SK-N-SH (cell line): ENCODE measurements around the gene BRD2. TPM values are rescaled to one million over a fixed set of nuclear protein-coding genes. Genes with fewer than 3 reads are reported as not detected.

Experiments
- CTCF ChIA-PET: fragments of 300-600, 350-600 bp; formaldehyde crosslinking; extraction: SDS; loops from one replicate; lab custom pipeline; 2021; lab: Yijun Ruan, JAX
- POLR2A ChIA-PET: fragments of 350-600 bp; sonication (Branson Sonifier 250); formaldehyde crosslinking; extraction: SDS; loops from one replicate; lab custom pipeline; 2020; ENCODE audit warnings: antibody characterized with exemption, inconsistent platforms; lab: Yijun Ruan, JAX
- DNase-seq: peaks from one replicate; pipeline ENCODE4 v3.0.0; 2012
- H2AFZ ChIP-seq: fragments of 200-600 bp; sonication (generic); 2 replicates; pipeline ENCODE4 v1.8.1; 2016; ENCODE audit warnings: antibody characterized with exemption, mild to moderate bottlenecking, low read depth
- H3F3A ChIP-seq: fragments of 200-600 bp; sonication (generic); replicated peaks from 2 replicates; pipeline ENCODE3; 2016; ENCODE audit warnings: antibody characterized with exemption, mild to moderate bottlenecking; ENCODE audit not compliant: insufficient read depth
- H3K27ac ChIP-seq, 2 experiments: fragments of 200-500 bp in 1 of 2; fragments of 200-600 bp in 1 of 2; sonication (Bioruptor generic) in 1 of 2; sonication (generic), shearing (Covaris generic) in 1 of 2; 2 replicates each; pipeline versions ENCODE4 v1.5.1 to v1.6.1; 2014 to 2016; ENCODE audit warnings: low read depth in 2 of 2, inconsistent platforms in 1 of 2, low read length in 1 of 2, mild to moderate bottlenecking in 1 of 2, mixed read lengths in 1 of 2
- H3K27me3 ChIP-seq: fragments of 200-600 bp; sonication (generic), shearing (Covaris generic); 2 replicates; pipeline ENCODE4 v1.6.1; 2016; ENCODE audit warnings: mixed run types; ENCODE audit not compliant: insufficient read depth
- H3K36me3 ChIP-seq, 2 experiments: fragments of 200-500 bp in 1 of 2; fragments of 200-600 bp in 1 of 2; sonication (Bioruptor generic) in 1 of 2; sonication (generic) in 1 of 2; replicated peaks in 1 of 2; 2 replicates each; pipeline versions ENCODE3 to v1.5.1; 2014 to 2016; ENCODE audit warnings: low read length in 1 of 2, mild to moderate bottlenecking in 1 of 2; ENCODE audit not compliant: insufficient read depth in 2 of 2, control insufficient read depth in 1 of 2
- H3K4me1 ChIP-seq, 2 experiments: fragments of 200-500 bp in 1 of 2; fragments of 200-600 bp in 1 of 2; sonication (Bioruptor generic) in 1 of 2; sonication (generic), shearing (Covaris generic) in 1 of 2; 2 replicates each; pipeline versions ENCODE4 v1.5.1 to v1.6.1; 2014 to 2016; ENCODE audit warnings: low read depth in 1 of 2, low read length in 1 of 2, mixed run types in 1 of 2; ENCODE audit not compliant: insufficient read depth in 2 of 2, control insufficient read depth in 1 of 2
- H3K4me2 ChIP-seq: fragments of 200-600 bp; sonication (generic), shearing (Covaris generic); 2 replicates; pipeline ENCODE4 v1.6.1; 2017; ENCODE audit warnings: mixed run types
- H3K4me3 ChIP-seq, 2 experiments: fragments of 200-500 bp in 1 of 2; fragments of 200-600 bp in 1 of 2; sonication (Bioruptor generic) in 1 of 2; sonication (generic), shearing (Covaris generic) in 1 of 2; 2 replicates each; pipeline versions ENCODE4 v1.5.1 to v1.8.1; 2014 to 2016; ENCODE audit warnings: low read depth in 2 of 2, inconsistent platforms in 1 of 2, low read length in 1 of 2, mild to moderate bottlenecking in 1 of 2, mixed read lengths in 1 of 2, moderate library complexity in 1 of 2
- H3K79me2 ChIP-seq: fragments of 200-600 bp; sonication (generic); 2 replicates; pipeline ENCODE4 v1.8.1; 2017; ENCODE audit warnings: mild to moderate bottlenecking; ENCODE audit not compliant: insufficient read depth
- H3K9ac ChIP-seq: fragments of 200-600 bp; sonication (generic); 2 replicates; pipeline ENCODE4 v1.6.1; 2017; ENCODE audit warnings: mixed run types
- H3K9me2 ChIP-seq: fragments of 200-600 bp; sonication (generic); 2 replicates; pipeline ENCODE4 v1.6.1; 2017; ENCODE audit warnings: mixed run types
- H3K9me3 ChIP-seq: fragments of 200-600 bp; sonication (generic); 2 replicates; pipeline ENCODE4 v1.6.1; 2017; ENCODE audit warnings: mixed run types, mild to moderate bottlenecking, moderate library complexity
- H4K20me1 ChIP-seq: fragments of 200-600 bp; sonication (generic); 2 replicates; pipeline ENCODE4 v1.6.1; 2017; ENCODE audit warnings: mild to moderate bottlenecking, mixed run types; ENCODE audit not compliant: insufficient read depth
- CTCF ChIP-seq: fragments of 200-600 bp; sonication (generic); IDR thresholded peaks from 2 replicates; pipeline ENCODE4 v1.6.1; 2017; ENCODE audit warnings: antibody characterized with exemption, mild to moderate bottlenecking, moderate library complexity
- ELF1 ChIP-seq: IDR thresholded peaks from 2 replicates; pipeline ENCODE4 v1.4.0; 2012
- EP300 ChIP-seq, 2 experiments: IDR thresholded peaks; 2 replicates each; pipeline versions ENCODE4 v1.4.0 to v1.6.1; 2012; ENCODE audit warnings: borderline replicate concordance in 1 of 2, low read depth in 1 of 2, low read length in 1 of 2
- EZH2phosphoT487 ChIP-seq: fragments of 200-600 bp; sonication (generic); IDR thresholded peaks from 2 replicates; pipeline ENCODE4 v1.6.1; 2017; ENCODE audit warnings: low read depth, mixed run types, mild to moderate bottlenecking, antibody characterized with exemption, moderate library complexity, borderline replicate concordance
- GABPA ChIP-seq: IDR thresholded peaks from 2 replicates; pipeline ENCODE4 v1.4.0; 2012; ENCODE audit warnings: low read depth, mild to moderate bottlenecking
- GATA2 ChIP-seq: sonication (generic); formaldehyde crosslinking; IDR thresholded peaks from 2 replicates; pipeline ENCODE4 v1.5.0; 2020; ENCODE audit warnings: mild to moderate bottlenecking, missing genetic modification reagents
- JUND ChIP-seq: IDR thresholded peaks from 2 replicates; pipeline ENCODE4 v1.4.0; 2012
- NRF1 ChIP-seq: IDR thresholded peaks from 2 replicates; pipeline ENCODE4 v1.6.1; 2012; ENCODE audit warnings: low read depth, mild to moderate bottlenecking, low read length
- RCOR1 ChIP-seq: fragments of 150-350 bp; IDR thresholded peaks from 2 replicates; pipeline ENCODE4 v1.6.1; 2017; ENCODE audit warnings: antibody characterized with exemption, low read length
- RXRA ChIP-seq: IDR thresholded peaks from 2 replicates; pipeline ENCODE4 v1.4.0; 2012; ENCODE audit warnings: low read depth, mild to moderate bottlenecking, borderline replicate concordance
- SIN3A ChIP-seq: IDR thresholded peaks from 2 replicates; pipeline ENCODE4 v1.6.1; 2012; ENCODE audit warnings: low read depth, mild to moderate bottlenecking, low read length, moderate library complexity, borderline replicate concordance
- SMC3 ChIP-seq: IDR thresholded peaks from 2 replicates; pipeline ENCODE4 v1.6.1; 2012; ENCODE audit warnings: low read depth, low read length, improper control_type of control experiment
- TCF12 ChIP-seq: IDR thresholded peaks from 2 replicates; pipeline ENCODE4 v1.4.0; 2012
- YY1 ChIP-seq: IDR thresholded peaks from 2 replicates; pipeline ENCODE4 v1.4.0; 2012; ENCODE audit warnings: low read depth, mild to moderate bottlenecking
- WGBS: methylation state at CpG from one replicate; pipeline ENCODE4 v1.1.6; 2017; ENCODE audit warnings: low lambda C conversion rate; 5-methylcytosine and 5-hydroxymethylcytosine counted together
- polyA plus RNA-seq, 3 experiments: library from polyadenylated mRNA; depleted of rRNA; stranded (reverse); fragments of >200 nt; gene quantifications; 2 replicates each; pipeline ENCODE4 v1.2.3, GENCODE V29; 2012
- TF ChIP-seq, protein P1 (sequence below): fragments of 150-350 bp; IDR thresholded peaks from 2 replicates; pipeline ENCODE4 v1.6.1; 2017; ENCODE audit warnings: antibody characterized with exemption, low read length, low read depth, borderline replicate concordance
- TF ChIP-seq, protein P2 (sequence below): IDR thresholded peaks from 2 replicates; pipeline ENCODE4 v1.4.0; 2012; ENCODE audit warnings: low read depth

BRD2 gene
- polyA plus RNA-seq, 1 of the 3 experiments (the other 2 are of a cell fraction) = 104 TPM

- H3F3A ChIP-seq = no peaks in the 10 kb centered on the region
- POLR2A ChIA-PET = no interaction called here
- no peaks in the 10 kb centered on the region for H3K79me2 ChIP-seq
- CTCF ChIA-PET = interaction anchor here (0.8 to 6.3 kb wide), 7 partner anchors 10 to 235 kb away, joined by 3 to 65 read pairs (median 6); no protein-coding TSS in a partner anchor
- no peaks in the 10 kb centered on the region for H4K20me1 ChIP-seq
- no peaks in the 10 kb centered on the region for H3K36me3 ChIP-seq
- no peak overlapping the region for H3K4me3 ChIP-seq
- 5% methylated on average over 3 of the region's 4 CpGs for WGBS
- H3K9ac ChIP-seq = no peak overlapping the region
- peaks cover 64% of the 10 kb centered on the region for H3K27me3 ChIP-seq
- no peaks in the 10 kb centered on the region for H3K9me3 ChIP-seq
- H3K27ac ChIP-seq = no peak overlapping the region
- no peak for TF ChIP-seq EP300 (IDR thresholded peaks at IDR 0.05; ENCODE audit: borderline replicate concordance in 1 of 2, low read depth in 1 of 2, low read length in 1 of 2)
- no peak for TF ChIP-seq SIN3A
- TF ChIP-seq SMC3 = no peak
- no peak for TF ChIP-seq RXRA
- no peak for TF ChIP-seq CTCF
- TF ChIP-seq, protein P1, sequence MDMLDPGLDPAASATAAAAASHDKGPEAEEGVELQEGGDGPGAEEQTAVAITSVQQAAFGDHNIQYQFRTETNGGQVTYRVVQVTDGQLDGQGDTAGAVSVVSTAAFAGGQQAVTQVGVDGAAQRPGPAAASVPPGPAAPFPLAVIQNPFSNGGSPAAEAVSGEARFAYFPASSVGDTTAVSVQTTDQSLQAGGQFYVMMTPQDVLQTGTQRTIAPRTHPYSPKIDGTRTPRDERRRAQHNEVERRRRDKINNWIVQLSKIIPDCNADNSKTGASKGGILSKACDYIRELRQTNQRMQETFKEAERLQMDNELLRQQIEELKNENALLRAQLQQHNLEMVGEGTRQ = no peak
- TF ChIP-seq EZH2phosphoT487 = no peak
- TF ChIP-seq, protein P2, sequence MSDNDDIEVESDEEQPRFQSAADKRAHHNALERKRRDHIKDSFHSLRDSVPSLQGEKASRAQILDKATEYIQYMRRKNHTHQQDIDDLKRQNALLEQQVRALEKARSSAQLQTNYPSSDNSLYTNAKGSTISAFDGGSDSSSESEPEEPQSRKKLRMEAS = no peak
- no peak for TF ChIP-seq RCOR1
- no peak for TF ChIP-seq NRF1
- no peak for TF ChIP-seq TCF12
- no peak for TF ChIP-seq ELF1
- no peak for TF ChIP-seq JUND
- TF ChIP-seq YY1 = no peak
- no peak for TF ChIP-seq GABPA
- no peak for TF ChIP-seq GATA2 (CRISPR knock-in tag)
- no peak overlapping the region for H3K4me2 ChIP-seq
- H3K4me1 ChIP-seq = no peaks in the 10 kb centered on the region; a peak in 1 of 4 replicates
- H3K9me2 ChIP-seq = no peaks in the 10 kb centered on the region
- no peak for DNase-seq
- H2AFZ ChIP-seq = no peak overlapping the region
Observed at GRCh38 chr6:33013608-33014007, 45.2 kb downstream of the BRD2 start.
